Spleen (tissue), 7 donors: Measurements from ENCODE around the gene ZNF397.

Source experiments
- POLR2A ChIP-seq, 3 donors: fragments of 450-650 bp; IDR thresholded peaks; one replicate each; pipeline ENCODE4 v1.5.1; 2017; ENCODE audit warnings: antibody characterized with exemption in 3 of 3, mild to moderate bottlenecking in 1 of 3
- TF ChIP-seq, protein P1 (sequence below), 11 experiments: fragments of 200-600 bp in 7 of 11; fragments of 450-650 bp in 4 of 11; sonication (generic) in 4 of 11; IDR thresholded peaks in 8 of 11; conservative IDR thresholded peaks in 3 of 11; 1 replicate in 7 of 11; 2 replicates in 4 of 11; pipeline versions ENCODE4 v1.4.0 to v1.8.0; 2016 to 2021; ENCODE audit warnings: antibody characterized with exemption in 11 of 11, inconsistent platforms in 4 of 11, mild to moderate bottlenecking in 1 of 11
- donor health status: DM: no; HTN: no; CAD: no; lungs with moderate emphysema.
- donor health status: DM: no; HTN: no; CAD: no.
- donor health status: DM: no; HTN: no; CAD: no.

DNA sequence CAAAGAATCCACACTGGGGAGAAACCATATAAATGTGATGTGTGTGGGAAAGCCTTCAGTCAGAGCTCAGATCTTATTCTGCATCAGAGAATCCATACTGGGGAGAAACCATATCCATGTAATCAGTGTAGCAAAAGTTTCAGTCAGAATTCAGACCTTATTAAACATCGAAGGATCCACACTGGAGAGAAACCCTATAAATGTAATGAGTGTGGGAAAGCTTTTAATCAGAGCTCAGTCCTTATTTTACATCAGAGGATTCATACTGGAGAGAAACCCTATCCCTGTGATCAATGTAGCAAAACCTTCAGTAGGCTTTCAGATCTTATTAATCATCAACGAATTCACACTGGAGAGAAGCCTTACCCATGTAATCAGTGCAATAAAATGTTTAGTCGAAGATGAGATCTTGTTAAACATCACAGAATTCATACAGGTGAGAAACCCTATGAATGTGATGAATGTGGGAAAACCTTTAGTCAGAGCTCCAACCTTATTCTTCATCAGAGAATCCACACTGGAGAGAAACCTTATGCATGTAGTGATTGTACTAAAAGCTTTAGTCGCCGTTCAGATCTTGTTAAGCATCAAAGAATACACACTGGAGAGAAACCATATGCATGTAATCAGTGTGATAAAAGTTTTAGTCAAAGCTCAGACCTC, 65.9 kb downstream of the ZNF397 start:
- TF ChIP-seq, protein P1, sequence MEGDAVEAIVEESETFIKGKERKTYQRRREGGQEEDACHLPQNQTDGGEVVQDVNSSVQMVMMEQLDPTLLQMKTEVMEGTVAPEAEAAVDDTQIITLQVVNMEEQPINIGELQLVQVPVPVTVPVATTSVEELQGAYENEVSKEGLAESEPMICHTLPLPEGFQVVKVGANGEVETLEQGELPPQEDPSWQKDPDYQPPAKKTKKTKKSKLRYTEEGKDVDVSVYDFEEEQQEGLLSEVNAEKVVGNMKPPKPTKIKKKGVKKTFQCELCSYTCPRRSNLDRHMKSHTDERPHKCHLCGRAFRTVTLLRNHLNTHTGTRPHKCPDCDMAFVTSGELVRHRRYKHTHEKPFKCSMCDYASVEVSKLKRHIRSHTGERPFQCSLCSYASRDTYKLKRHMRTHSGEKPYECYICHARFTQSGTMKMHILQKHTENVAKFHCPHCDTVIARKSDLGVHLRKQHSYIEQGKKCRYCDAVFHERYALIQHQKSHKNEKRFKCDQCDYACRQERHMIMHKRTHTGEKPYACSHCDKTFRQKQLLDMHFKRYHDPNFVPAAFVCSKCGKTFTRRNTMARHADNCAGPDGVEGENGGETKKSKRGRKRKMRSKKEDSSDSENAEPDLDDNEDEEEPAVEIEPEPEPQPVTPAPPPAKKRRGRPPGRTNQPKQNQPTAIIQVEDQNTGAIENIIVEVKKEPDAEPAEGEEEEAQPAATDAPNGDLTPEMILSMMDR (IDR thresholded peaks at IDR 0.05 in 8 of 11, conservative IDR thresholded peaks at IDR 0.05 in 3 of 11), result no peak
- TF ChIP-seq POLR2A (IDR thresholded peaks at IDR 0.05), result no peak
